HepG2 (cell line): ENCODE data around the gene HOXC9. TPM values are rescaled to one million over a fixed set of nuclear protein-coding genes. Genes with fewer than 3 reads are reported as not detected.

Experiments used
- ATAC-seq: fragments of 200-7000 bp; cut with Tn5 transposase; 3 replicates; pipeline ENCODE4 v1.9.1; 2020; ENCODE audit warnings: mild to moderate bottlenecking, moderate library complexity
- BruUV-seq: library from RNA; stranded (reverse); fragments of 400-500 nt; replicated peaks from 2 replicates; lab custom pipeline; 2021; lab: Mats Ljungman, UMichigan
- CTCF ChIA-PET: fragments of 300-600 bp; formaldehyde crosslinking; extraction: SDS; loops from one replicate; lab custom pipeline; 2021; ENCODE audit warnings: low total read pairs, inconsistent platforms, low intra/inter-chr PET ratio; lab: Yijun Ruan, JAX
- POLR2A ChIA-PET: fragments of 350-600 bp; sonication (Branson Sonifier 250); formaldehyde crosslinking; loops from one replicate; lab custom pipeline; 2020; ENCODE audit warnings: antibody characterized with exemption, inconsistent platforms; lab: Yijun Ruan, JAX
- DNase-seq: peaks from one replicate; pipeline ENCODE4 v3.0.0-alpha.2; 2015; ENCODE audit warnings: low spot score
- FAIRE-seq: peaks from 3 replicates; lab custom pipeline; 2011; peaks lifted over from hg19 to GRCh38; lab: Jason Lieb, UNC
- H2AFZ ChIP-seq: one replicate; pipeline ENCODE4 v1.6.1; 2011; ENCODE audit warnings: low read length, inconsistent platforms
- H3K27ac ChIP-seq: fragments of 300-600 bp; 3 replicates; pipeline ENCODE4 v1.8.0; 2011; ENCODE audit warnings: mixed run types, mild to moderate bottlenecking, mixed read lengths, low read length, inconsistent platforms; ENCODE audit not compliant: insufficient read depth; ENCODE audit errors: extremely low read length
- H3K27me3 ChIP-seq, 2 experiments: fragments of 200-600 bp in 1 of 2; 2 replicates in 1 of 2; 3 replicates in 1 of 2; pipeline versions ENCODE4 v1.6.0 to v1.8.0; 2011; ENCODE audit warnings: low read length in 2 of 2, mild to moderate bottlenecking in 2 of 2, moderate library complexity in 2 of 2, inconsistent platforms in 1 of 2; ENCODE audit not compliant: insufficient read depth in 2 of 2, control insufficient read depth in 1 of 2
- H3K36me3 ChIP-seq, 2 experiments: fragments of 200-600 bp in 1 of 2; replicated peaks in 1 of 2; 2 replicates in 1 of 2; 3 replicates in 1 of 2; pipeline versions ENCODE4 v1.5.1 to v1.8.0; 2011; ENCODE audit warnings: low read length in 2 of 2, inconsistent platforms in 1 of 2; ENCODE audit not compliant: insufficient read depth in 2 of 2, control insufficient read depth in 1 of 2
- H3K4me1 ChIP-seq: 2 replicates; pipeline ENCODE4 v1.5.1; 2012; ENCODE audit warnings: low read length, inconsistent platforms; ENCODE audit not compliant: insufficient read depth
- H3K4me2 ChIP-seq: 2 replicates; pipeline ENCODE4 v1.6.0; 2011; ENCODE audit warnings: low read depth, low read length, inconsistent platforms
- H3K4me3 ChIP-seq, 3 experiments: fragments of 200-600 bp in 1 of 3; sonication (generic), shearing (Covaris generic) in 1 of 3; replicated peaks in 1 of 3; 2 replicates each; pipeline ENCODE4 v1.5.1; 2011 to 2016; ENCODE audit warnings: low read length in 3 of 3, inconsistent platforms in 2 of 3, low read depth in 2 of 3, mild to moderate bottlenecking in 2 of 3, control low read depth in 1 of 3, mixed read lengths in 1 of 3; ENCODE audit not compliant: insufficient read depth in 1 of 3
- H3K79me2 ChIP-seq: one replicate; pipeline ENCODE4 v1.6.1; 2011; ENCODE audit warnings: low read length, inconsistent platforms; ENCODE audit not compliant: insufficient read depth
- H3K9ac ChIP-seq: 2 replicates; pipeline ENCODE4 v1.6.0; 2011; ENCODE audit warnings: mild to moderate bottlenecking, low read depth, low read length, inconsistent platforms; ENCODE audit not compliant: insufficient read depth
- H3K9me3 ChIP-seq: 2 replicates; pipeline ENCODE4 v1.5.1; 2012; ENCODE audit warnings: mild to moderate bottlenecking, low read length
- H4K20me1 ChIP-seq: 2 replicates; pipeline ENCODE4 v1.6.0; 2011; ENCODE audit warnings: inconsistent platforms, mild to moderate bottlenecking, low read length, moderate library complexity; ENCODE audit not compliant: insufficient read depth
- ZNF574 ChIP-seq: sonication (generic); formaldehyde crosslinking; IDR thresholded peaks from 2 replicates; pipeline ENCODE4 v1.4.0; 2020; ENCODE audit warnings: missing genetic modification reagents
- WGBS: methylation state at CpG from one replicate; pipeline ENCODE4 v1.1.6; 2017; ENCODE audit warnings: low lambda C conversion rate; 5-methylcytosine and 5-hydroxymethylcytosine counted together
- in situ Hi-C: cut with HindIII; loops from 2 replicates; pipeline ENCODE4 v1.10.0; 2017; ENCODE audit warnings: low pct_unique_long_range_greater_than_20kb; ENCODE audit not compliant: extremely low pct_ligation_motif_present
- intact Hi-C: fragments of 100-400 bp; cut with micrococcal nuclease; formaldehyde crosslinking; loops from one replicate; pipeline ENCODE4 v1.10.0; 2022; ENCODE audit not compliant: unreplicated experiment
- polyA plus RNA-seq, 8 experiments: library from polyadenylated mRNA; depleted of rRNA in 3 of 8; stranded (reverse) in 7 of 8; unstranded in 1 of 8; fragments of >200 nt; fragmentation: Illumina TruSeq in 4 of 8; extraction: Trizol in 4 of 8; gene quantifications; 2 replicates each; pipeline versions ENCODE4 v1.2.1 to v1.2.3, GENCODE V29; 2011 to 2016; ENCODE audit warnings: low read depth in 4 of 8, missing spikeins in 1 of 8, mixed read lengths in 1 of 8; ENCODE audit not compliant: insufficient read depth in 1 of 8
- total RNA-seq, 5 experiments: library from RNA; depleted of rRNA; stranded (reverse); fragments of >200 nt; fragmentation: Illumina TruSeq; extraction: Trizol; gene quantifications; 2 replicates each; pipeline ENCODE4 v1.2.3, GENCODE V29; 2016; ENCODE audit warnings: low read depth in 1 of 5

Gene HOXC9
- total and polyA plus RNA-seq, 2 of the 13 experiments (the other 11 are each of a cell fraction or from before 2014, with no cell fraction given): 0.11 to 1.1 TPM

DNA sequence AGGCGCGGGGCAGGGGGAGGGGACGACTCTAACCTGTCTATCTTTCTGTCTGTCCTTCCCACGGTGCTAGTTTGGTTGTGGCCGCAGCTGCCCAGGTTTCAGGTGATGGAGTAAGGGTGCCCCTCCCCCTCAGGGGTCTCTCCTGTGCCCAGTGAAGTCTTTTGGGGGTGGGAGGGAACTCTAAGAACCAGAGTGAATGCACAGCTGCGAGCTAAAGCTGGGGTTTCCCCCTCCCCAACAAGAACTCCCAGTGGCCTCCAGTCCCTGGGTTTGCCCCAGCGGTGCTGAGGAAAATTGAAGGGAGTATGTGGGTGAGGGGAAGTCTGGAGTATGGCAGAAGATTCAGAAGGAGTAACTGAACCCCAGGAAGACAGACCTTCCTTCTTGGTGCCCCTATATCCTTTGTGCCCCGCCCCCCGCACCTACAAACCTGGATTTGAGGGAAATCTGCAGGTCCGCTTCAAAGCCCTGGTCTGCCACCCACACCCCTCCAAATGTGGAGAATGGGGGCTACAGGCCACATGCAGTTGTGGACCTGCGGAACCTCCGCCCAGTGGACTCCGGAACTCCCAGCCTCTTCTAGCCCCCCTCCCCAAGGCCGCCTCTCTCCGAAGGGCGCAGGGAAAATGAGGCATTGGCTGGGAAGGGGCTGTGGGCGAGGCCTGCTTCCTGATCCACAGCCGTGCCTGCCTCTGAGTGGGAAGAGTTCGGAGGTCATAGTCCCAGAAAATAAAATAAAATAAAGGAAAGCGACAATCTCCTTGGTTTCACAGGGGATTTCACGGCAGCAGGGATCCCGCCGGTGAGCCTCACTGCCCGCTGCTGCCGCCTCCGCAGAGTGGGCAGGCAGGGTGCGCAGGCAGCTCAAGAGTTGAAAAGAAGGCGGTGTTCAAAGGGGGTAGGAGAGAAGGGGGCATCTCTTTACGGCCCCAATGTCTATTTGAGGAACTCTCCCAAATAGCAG, 3.4 kb upstream of the HOXC9 start:
- H3K4me2 ChIP-seq: no peak overlapping the region
- no peaks in the 10 kb centered on the region for H3K9me3 ChIP-seq
- no peak overlapping the region for H2AFZ ChIP-seq
- H3K36me3 ChIP-seq: no peaks in the 10 kb centered on the region
- in situ Hi-C loops: loop anchor here (10.0 kb wide), 1 partner anchor 378 kb away; no protein-coding TSS in a partner anchor
- H3K79me2 ChIP-seq: no peaks in the 10 kb centered on the region
- ATAC-seq (no peak), DNase-seq (no peak), FAIRE-seq (no peak)
- no peak overlapping the region for H3K27ac ChIP-seq
- POLR2A ChIA-PET: no interaction called here
- peaks cover 40% of the 10 kb centered on the region for H3K4me1 ChIP-seq
- no peak for TF ChIP-seq ZNF574
- H4K20me1 ChIP-seq: no peaks in the 10 kb centered on the region
- CTCF ChIA-PET: no interaction called here
- H3K4me3 ChIP-seq: no peak overlapping the region
- intact Hi-C loops: no loop called here
- no TSS peak for BruUV-seq
- peaks cover 7 to 65% of the 10 kb centered on the region in 2 experiments; a peak in 4 of 5 replicates for H3K27me3 ChIP-seq
- WGBS: 66% methylated on average over 28 of the region's 29 CpGs
- no peak overlapping the region for H3K9ac ChIP-seq
